HG03439 (cell line): ENCODE data around the gene MBOAT7.
"Not testable (repeated sequence)": the region's sequence is repeated elsewhere in the genome, so short reads cannot be mapped to it uniquely, and the experiment has no call there.

Source experiments
- ATAC-seq: cut with Tn5 transposase; IDR thresholded peaks from one replicate; pipeline ENCODE4 v1.9.1; 2021; ENCODE audit warnings: mild to moderate bottlenecking, moderate library complexity; ENCODE audit not compliant: unreplicated experiment

Gene MBOAT7, protein sequence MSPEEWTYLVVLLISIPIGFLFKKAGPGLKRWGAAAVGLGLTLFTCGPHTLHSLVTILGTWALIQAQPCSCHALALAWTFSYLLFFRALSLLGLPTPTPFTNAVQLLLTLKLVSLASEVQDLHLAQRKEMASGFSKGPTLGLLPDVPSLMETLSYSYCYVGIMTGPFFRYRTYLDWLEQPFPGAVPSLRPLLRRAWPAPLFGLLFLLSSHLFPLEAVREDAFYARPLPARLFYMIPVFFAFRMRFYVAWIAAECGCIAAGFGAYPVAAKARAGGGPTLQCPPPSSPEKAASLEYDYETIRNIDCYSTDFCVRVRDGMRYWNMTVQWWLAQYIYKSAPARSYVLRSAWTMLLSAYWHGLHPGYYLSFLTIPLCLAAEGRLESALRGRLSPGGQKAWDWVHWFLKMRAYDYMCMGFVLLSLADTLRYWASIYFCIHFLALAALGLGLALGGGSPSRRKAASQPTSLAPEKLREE

GRCh38 chr19:54189145-54189734 is at the start of gene MBOAT7:
TSS of gene MBOAT7 (minus strand) at chr19:54189580. CDS start at chr19:54188508, 1,072 bp downstream.
- ATAC-seq, result peak; percentile 15

DNA sequence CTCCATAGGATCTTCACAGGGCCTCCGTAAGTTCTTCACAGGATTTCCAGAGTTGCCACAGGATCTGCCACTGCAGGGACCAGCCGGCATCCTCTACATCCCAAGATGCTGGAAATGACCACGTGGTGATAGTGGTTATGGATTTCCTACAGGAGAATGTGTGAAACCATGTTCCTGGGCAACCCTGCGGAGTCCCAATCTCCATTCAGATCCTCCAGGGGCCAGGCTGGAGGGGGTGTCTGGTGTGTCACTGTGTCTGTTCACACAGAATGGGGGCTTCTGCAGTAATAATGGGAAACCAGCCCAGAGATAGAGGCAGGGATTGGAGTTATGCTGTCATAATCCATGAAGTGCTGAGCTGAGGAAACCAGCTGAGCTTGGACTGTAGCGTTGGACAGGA is 44.6 kb upstream of the MBOAT7 start:
- no peak for ATAC-seq

DNA sequence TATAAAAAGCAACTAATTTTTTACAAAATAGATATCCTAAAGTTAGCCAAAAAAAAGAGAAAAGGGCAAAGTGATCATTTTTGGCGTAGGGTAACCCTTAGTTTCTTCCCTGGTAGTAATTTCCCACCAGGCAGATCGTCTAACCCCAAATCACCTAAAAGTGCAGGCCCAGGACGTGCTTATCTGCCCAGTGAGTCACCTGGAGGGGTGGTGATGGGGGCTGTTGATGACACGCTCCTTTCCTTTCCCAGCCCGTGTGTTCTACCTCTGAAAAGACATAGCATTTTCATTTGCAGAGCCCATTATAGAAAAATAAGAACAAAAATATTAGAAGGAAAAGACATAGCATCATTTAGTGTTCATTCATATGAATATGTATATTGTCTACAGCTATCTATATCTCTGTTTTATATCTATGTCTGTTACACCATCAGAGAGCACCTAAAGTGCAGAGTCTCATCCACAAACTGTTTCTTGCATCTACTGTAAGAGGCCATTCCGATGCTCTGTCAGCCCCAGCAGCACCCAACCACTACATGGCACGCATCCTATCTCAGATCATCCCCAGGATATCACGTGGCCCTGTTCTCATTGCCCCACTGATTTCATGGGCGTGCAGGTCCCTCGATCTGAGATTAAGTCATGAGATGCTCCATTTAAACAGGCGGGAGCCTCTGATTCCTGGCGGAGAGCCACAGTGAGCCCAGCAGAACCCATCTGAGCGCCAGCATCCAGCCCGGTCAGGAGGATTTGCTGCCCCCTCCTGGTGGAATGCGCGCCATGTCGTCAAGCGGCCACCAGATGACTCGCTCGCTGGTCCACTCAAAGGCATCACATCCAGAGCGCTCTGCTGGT is 41.9 kb upstream of the MBOAT7 start:
- no peak for ATAC-seq

DNA sequence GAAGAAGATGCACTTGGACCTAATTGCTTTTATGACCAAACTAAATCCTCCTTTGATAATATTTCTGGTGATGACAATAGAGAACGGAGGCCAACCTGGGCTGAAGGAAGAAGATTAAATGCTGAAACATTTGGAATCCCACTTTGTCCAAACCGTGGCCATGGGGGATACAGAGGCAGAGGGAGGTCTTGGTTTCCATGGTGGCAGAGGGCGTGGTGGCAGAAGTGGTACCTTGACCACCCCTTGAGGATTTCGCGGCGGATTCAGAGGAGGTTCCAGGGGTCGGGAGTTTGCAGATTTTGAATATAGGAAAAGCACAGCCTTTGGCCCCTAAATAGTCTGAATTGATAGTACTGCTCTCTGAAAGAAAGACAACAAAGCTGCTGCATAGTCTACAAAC is 40.7 kb upstream of the MBOAT7 start:
- no peak for ATAC-seq

DNA sequence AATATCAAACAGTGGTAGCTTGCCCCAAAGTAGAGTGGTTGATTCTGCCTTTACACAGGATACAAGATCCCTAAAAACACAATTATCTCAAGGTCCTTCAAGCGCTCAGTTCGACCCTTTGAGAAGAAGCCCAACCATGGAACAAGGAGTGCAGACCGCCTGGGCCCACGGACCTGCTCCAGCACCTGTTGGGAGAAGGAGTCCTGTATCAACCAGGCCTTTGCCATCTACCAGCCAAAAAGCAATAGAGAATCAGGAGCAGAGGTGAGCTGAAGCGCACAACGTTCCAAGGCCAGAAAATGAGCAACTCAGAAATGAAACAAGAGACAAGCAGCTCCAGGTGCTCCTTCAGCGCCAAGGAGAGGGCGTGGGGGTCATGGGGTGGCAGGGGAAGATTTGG is 39.8 kb upstream of the MBOAT7 start:
- no peak for ATAC-seq

GRCh38 chr19:54224619-54225018 is 35.2 kb upstream of the MBOAT7 start:
- not testable (repeated sequence) for ATAC-seq

GRCh38 chr19:54223937-54224281 is 34.5 kb upstream of the MBOAT7 start:
- not testable (repeated sequence) for ATAC-seq

DNA sequence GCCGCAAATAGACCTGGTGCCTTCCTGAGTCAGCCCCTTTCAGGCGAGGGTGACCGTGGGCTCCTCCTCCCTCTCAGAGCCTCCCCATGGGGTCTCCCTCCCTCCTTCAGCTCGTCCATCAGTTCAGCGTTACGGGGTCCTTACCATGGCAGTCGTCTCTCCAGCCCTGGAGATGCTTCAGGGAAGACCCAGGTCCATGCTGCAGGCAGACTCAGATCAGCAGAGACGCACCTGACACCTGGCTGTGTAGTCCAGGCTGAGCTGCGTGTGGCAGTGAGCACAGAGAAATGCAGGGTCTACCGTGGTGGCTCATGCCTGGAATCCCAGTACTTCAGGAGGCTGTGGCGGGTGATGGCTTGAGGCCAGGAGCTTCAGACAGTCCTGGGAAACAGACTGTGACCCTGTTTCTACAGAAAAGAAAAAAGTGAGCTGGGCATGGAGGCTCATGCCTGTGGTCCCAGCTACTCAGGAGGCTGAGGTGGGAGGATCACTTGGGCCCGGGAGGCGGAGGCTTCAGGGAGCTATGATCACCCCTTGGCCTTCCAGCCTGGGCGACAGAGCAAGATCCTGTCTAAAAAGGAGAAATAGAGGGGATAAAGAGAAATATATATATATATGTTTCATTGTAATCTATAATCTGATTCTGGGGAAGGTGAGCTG is 34.0 kb upstream of the MBOAT7 start:
- ATAC-seq, result not testable (repeated sequence)

DNA sequence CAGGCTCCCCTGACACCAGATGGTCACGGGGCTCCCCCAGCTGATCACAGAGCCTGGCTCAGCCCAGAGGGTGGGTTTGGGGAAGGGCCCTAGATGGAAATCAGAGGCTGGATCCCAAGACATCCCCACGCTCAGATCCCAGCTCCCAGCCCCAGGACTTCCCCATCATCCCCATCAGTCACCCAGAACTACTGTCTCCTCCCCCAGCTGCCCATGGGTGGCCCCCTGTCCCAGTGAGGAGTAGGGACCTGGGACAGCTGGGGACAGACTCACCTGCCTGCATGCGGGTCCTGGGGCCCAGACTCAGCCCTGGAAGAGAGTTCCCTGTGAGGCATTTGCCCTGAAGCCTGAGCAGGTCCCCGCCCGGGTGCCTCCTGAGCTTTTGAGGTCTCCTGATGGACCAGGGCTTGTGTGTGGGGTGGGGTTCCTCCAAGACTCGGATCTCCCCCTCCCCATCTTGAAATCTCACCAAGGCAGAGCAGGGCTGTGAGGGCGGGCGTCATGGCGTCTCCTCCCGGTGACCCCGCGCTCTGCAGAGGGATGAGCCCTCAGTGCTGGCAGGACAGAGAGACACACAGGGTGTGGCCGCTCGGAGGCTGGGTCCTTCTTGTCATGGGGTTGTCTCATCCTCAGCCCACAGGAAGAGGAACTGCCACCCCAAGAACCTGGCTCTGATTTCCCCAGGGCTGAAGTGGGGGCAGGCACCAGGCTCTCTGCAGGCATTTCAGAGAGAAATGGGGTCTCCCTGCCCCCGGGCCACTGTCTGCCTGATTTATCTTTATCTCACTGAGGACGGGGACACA is 33.3 kb upstream of the MBOAT7 start, which contains the start of gene LILRB3:
Gene LILRB3, minus strand, starts transcription at position 534 of the 803 bp plus-strand sequence. Its CDS starts 31 bp downstream, at position 503.
- not testable (repeated sequence) for ATAC-seq

DNA sequence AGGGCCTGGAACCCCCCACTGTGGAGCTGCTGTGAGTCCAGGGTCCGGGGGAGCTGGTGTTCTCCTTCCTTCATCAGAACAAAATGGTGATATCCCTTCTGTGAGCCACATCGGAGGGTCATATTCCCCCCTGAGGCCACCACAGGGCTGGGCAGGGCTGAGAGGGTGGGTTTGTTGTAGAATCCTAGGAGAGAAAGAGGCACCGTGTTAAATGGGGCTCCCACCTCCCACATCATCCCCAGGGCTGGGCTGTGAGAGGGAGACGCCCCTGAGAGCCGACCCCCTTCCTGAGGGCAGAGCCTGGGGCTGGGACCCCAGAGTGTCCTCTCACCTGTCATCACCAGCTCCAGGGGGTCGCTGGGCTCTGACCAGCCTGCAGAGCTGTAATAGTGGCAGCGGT is 32.6 kb upstream of the MBOAT7 start:
- not testable (repeated sequence) for ATAC-seq

GRCh38 chr19:54219702-54220101 is 30.3 kb upstream of the MBOAT7 start:
- not testable (repeated sequence) for ATAC-seq

GRCh38 chr19:54218960-54219661 is 29.7 kb upstream of the MBOAT7 start:
- no peak for ATAC-seq

- ATAC-seq, result no peak
Observed at GRCh38 chr19:54218259-54218658, 28.9 kb upstream of the MBOAT7 start.

GRCh38 chr19:54217517-54218247 is 28.3 kb upstream of the MBOAT7 start:
- not testable (repeated sequence) for ATAC-seq

DNA sequence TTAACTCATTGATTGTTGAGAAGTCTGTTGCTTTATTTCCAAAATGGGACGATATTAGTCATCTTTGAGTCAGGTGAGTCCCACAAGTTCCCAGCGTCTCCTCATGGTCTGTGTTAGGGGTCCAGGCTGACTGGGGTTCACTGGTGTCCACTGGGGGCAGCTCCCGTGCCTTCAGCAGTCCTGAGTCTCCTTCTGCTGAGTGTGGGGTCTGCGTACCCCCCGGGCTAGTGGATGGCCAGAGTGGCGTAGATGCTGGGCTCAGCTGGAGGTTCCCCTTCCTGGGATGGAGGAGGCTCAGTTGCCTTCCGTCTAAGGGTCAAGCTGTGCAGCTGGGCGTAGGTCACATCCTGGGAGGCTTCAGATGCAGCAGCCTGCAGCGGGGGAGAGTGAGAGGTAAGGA is 27.5 kb upstream of the MBOAT7 start:
- ATAC-seq, result no peak

DNA sequence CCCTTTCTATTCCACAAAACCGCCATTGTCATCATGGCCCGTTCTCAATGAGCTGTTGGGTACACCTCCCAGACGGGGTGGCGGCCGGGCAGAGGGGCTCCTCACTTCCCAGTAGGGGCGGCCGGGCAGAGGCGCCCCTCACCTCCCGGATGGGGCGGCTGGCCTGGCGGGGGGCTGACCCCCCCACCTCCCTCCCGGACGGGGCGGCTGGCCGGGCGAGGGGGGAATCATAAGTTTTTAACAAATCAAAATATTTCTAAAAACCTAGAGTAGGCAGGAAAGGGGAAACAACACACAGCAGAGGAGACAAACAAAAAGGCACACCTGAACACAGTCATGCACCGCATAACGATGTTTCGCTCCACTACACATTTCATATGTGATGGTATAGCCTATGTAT is 25.4 kb upstream of the MBOAT7 start:
- not testable (repeated sequence) for ATAC-seq

DNA sequence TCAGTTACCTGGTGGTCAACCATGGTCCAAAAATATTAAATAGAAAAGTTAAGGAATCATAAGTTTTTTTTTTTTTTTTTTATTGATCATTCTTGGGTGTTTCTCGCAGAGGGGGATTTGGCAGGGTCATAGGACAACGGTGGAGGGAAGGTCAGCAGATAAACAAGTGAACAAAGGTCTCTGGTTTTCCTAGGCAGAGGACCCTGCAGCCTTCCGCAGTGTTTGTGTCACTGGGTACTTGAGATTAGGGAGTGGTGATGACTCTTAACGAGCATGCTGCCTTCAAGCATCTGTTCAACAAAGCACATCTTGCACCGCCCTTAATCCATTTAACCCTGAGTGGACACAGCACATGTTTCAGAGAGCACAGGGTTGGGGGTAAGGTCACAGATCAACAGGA is 24.8 kb upstream of the MBOAT7 start:
- not testable (repeated sequence) for ATAC-seq

DNA sequence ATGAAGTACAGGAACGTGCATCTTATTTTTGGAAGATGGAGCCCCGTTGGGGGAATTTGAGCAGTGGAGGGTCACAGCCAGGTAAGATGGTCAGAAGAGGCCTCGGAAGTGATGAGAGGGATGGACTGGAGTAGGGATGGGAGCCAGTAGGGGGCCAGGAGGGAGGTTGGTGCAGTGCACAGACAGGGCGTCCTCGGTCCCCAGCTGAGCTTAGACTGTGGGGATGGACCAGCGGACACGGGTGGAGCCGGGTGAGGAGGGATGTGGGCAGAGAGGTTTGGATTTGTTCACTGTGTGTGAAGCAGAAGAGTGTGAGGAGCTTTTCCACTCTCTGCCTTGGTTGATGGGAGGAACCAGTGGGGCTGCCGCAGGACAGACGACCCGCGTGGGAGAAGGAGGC is 21.9 kb upstream of the MBOAT7 start:
- ATAC-seq, result no peak
